ENCODE results near the gene LRP1B. TPM values are rescaled to one million over a fixed set of nuclear protein-coding genes. Genes with fewer than 3 reads are reported as not detected.
A peak's percentile ranks its signal among the peaks of the same experiment; 100 is the strongest.

Gene LRP1B
- total RNA-seq, 1 experiment from 2014 or later, result not detected

DNA sequence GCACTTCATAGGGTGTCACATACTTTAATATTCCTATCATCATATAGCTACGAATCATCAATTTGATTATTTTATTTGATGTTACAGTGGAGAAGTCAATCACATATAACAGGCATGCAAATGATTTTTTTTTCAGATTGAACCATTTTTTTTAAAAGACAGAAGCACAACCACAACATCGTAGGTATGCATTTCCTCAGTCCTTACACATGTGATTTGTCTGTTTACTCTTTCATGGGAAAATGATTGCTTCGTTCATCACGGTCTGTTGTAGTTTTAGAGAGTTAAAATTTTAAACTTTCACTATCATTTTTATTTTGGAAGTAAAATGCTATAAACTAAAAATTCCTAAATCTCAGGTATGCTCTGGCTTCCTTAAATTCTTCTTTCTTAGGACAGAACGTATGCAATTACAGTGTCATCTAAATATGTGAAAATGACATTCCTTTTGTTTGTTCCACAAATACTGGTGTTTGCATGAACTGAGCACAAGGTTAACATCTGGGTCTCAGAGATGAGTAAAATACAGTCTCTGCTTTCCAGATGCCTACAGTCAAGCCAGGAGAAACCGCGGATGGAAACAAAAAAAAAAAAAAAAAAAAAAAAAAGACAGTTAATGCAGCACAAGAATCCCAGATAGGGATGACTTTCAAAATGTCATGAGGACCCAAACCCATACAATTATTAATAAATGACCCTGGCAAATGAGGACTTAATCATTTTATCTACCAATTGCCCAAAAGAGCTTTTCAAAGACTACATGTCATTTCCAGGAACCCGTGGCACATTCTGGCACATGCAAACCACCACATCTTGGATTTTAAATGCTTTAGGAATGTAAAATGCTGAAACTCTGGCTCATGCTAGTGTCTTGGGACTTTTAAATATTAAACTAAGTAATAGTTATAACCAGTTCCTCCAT lies 201.2 kb downstream of the LRP1B start:
- no peak for DNase-seq (ENCODE audit: low spot score)
- in situ Hi-C loops (cut with HindIII; ENCODE audit: low sequenced_read_pairs), result no loop called here

DNA sequence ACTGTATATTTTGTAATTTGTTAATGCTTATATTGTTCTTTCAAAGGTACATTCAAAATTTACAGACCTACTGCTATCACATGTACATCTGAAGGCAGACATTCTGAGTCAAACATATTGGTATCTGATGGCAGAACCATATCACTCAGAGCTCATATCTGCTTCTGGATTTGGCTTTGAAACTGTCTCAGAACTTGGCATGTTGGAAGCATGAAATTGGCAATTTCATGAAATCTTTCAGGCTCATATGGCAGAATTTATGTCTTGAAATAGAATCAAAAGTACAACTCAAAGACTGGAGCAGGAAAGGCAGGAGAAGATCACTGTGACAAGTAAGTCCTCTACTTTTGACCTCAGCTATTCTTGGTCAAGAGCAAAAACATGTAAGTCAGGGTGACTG lies 202.3 kb downstream of the LRP1B start:
- no peak for DNase-seq (ENCODE audit: low spot score)
- in situ Hi-C loops (cut with HindIII; ENCODE audit: low sequenced_read_pairs), result no loop called here

DNA sequence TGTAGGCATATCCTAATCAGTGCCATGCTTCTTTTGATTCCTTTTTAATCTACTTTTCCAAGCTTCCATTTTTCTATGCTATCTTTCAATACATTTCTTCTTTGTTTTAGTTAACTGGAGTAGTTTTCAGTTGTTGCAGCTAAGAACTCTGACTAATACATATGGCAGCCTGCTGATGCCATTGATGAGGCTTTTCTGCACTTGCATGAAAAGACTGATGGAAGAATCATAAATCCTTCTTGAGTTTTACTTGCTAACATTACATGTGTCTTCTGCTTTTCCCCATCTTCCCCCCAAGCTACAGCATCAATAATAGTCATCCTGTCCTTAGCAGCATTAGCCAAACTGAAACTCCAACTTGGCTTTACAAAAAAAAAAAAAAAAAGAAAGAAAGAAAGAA lies 203.3 kb downstream of the LRP1B start:
- DNase-seq (ENCODE audit: low spot score), result no peak
- in situ Hi-C loops (cut with HindIII; ENCODE audit: low sequenced_read_pairs), result no loop called here

DNA sequence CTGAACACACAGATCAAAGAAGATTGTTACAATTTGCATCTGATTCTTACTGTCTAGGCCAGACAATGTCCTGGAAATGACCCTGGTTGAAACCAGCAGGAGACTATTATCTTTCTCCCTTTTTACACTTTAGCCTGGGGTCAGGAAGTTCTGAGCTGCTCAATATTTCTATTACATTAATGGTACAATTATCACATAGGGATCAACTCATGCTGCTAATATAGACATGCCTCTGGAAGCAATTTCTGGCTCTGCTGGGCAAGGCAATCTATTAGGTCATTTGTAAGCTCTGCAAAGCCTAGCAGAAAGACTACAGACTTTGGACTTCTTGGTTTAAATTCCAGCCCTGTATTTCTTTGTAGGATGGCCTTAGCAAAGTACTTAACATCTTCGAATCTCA lies 205.3 kb downstream of the LRP1B start:
- in situ Hi-C loops (cut with HindIII; ENCODE audit: low sequenced_read_pairs), result no loop called here
- no peak for DNase-seq (ENCODE audit: low spot score)

DNA sequence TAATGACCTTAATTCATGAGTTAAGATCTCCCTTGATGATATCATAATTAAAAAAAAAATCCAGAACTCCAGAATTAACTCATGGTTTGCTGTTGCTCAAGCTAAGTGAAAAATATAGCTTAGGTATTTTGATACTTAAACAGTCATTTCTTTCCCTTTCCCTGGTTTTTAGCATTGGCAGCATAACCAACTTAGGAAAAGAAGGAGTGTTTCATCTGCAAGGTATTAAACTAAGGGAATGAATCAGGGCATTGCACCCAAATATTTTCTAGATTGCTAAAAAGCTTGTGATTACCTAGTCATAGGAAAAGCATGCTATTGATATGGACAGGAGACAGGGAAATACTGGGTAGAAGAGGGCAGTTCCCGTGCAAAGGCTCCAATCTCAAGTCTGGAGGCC lies 207.2 kb downstream of the LRP1B start:
- DNase-seq (ENCODE audit: low spot score), result no peak
- in situ Hi-C loops (cut with HindIII; ENCODE audit: low sequenced_read_pairs), result no loop called here

DNA sequence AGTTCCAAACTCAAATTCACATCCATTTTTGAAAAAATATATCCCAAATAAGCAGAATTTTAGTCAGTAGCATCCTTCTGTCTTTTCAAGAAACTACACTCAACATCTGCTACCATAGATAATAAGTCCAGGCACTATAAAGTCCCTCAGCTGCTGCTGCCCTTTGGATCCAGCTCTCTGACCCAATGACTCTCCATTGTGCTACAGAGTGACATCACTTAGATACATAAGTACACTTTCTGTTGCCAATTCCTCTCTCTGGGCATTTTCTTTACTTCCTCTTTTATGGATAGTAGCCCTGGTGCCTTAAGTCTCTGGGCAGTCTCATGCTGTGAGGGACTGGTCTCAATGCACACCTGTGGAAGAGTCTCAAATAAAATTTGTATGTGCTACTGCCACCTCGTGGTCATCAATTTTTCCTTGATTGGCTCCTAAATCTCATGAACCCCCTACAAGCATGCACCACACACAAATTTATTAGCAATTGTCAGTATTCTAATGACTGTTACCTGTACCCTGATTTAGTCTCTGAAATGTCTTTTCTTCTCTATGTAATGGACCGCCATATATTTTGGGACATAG lies 219.2 kb downstream of the LRP1B start:
- in situ Hi-C loops (cut with HindIII; ENCODE audit: low sequenced_read_pairs), result no loop called here
- no peak for DNase-seq (ENCODE audit: low spot score)

DNA sequence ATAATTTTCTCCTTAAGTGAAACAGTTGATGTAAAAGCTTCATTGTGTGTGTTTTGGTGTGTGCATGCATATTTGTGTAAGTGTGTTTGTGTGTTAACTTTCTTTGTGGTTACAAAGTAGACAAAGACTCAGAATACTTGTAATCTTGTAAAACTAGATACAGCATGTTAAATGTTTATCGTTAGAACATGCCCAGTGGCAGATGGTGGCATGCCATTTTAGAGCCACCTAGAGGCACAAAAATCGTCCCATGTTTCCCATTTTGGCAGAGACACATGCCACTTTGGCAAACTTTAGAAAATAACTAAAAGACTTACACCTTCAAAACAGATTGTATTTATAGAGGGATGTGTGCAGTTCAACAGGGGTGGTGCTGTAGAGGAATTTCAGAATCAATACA lies 224.1 kb downstream of the LRP1B start:
- peak; percentile 58 for DNase-seq (ENCODE audit: low spot score)
- in situ Hi-C loops (cut with HindIII; ENCODE audit: low sequenced_read_pairs), result no loop called here

DNA sequence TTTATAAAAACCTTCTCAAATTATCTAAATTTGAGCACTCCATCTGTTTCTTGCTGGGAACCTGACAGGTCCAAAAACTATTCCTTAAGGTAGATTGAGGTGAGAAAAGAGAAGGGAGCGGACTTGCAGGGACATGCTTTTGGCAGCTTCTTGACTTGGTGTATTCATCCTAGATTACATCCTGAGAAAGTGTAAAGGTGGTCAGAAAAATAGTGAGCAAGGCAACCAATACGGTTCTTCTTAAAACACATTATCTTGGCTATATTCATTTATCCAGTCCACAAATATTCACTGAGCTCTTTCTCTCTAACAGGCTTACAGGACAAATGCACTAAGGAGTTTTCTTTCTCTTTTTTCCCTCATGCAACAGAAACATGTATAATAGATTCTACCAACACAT lies 230.0 kb downstream of the LRP1B start:
- peak; percentile 67 for DNase-seq (ENCODE audit: low spot score)
- in situ Hi-C loops (cut with HindIII; ENCODE audit: low sequenced_read_pairs), result no loop called here

DNA sequence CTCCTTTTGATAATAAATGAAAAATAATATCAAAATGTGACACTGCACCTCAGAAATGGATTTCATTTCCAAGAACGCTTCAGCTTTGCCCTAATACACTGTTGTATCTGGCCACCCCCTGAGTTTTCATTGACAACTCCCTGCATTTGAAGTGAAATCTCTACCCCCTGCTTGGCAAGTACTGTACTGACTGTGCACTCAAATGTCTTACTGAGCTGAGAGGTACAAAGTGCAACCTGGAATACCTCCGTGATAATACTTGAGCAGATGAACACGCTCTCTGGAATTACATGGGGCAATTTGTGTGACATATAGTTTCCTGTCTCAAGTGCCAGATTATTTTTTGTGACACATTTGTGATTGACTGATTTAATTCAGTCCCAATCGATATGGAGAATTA lies 231.1 kb downstream of the LRP1B start:
- DNase-seq (ENCODE audit: low spot score), result peak; percentile 67
- in situ Hi-C loops (cut with HindIII; ENCODE audit: low sequenced_read_pairs), result no loop called here

DNA sequence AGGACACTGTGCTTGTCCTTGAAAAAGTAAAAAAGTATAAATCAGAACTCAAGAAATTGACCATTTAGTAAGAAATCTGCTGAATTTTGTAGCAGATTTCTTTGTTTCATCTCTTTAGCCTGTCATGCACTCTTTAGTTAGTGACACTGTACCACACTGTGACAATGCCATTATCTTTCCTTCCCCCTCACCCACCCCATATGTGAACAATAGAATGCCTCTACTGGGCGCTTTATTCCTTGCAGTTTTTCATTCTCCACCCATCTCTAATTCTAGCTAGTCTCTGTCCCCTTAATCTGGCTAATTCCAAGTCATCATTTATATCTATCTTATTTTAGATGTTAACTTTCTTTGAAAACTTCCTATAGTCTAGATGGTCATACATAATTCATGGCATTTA lies 241.0 kb downstream of the LRP1B start:
- in situ Hi-C loops (cut with HindIII; ENCODE audit: low sequenced_read_pairs), result no loop called here
- no peak for DNase-seq (ENCODE audit: low spot score)

DNA sequence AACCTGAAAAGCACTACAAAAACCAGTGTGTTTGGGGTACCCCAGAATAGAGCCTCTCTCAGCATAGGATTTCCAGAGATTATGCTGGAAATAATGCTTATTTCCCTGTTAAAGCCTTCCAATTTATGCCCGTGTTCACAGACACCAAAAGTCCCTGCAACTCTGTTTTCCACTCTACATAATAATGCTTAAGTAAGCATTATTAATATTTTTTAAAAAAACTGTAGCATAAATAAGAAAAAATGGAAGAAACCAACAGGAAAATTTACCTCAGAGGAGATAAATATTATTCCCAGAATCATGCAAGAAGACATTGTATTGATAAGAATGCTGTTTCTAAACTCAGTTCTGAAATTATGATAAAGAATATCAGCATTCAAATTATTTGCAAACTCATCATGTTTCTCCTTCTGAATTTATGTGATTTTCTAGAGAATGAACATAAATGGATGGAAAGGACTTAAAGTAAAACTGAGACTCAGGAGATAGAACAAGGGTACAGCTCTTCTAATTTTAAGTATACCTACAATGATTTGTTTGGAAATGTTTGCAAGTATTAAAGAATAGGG lies 241.7 kb downstream of the LRP1B start:
- in situ Hi-C loops (cut with HindIII; ENCODE audit: low sequenced_read_pairs), result no loop called here
- DNase-seq (ENCODE audit: low spot score), result no peak

DNA sequence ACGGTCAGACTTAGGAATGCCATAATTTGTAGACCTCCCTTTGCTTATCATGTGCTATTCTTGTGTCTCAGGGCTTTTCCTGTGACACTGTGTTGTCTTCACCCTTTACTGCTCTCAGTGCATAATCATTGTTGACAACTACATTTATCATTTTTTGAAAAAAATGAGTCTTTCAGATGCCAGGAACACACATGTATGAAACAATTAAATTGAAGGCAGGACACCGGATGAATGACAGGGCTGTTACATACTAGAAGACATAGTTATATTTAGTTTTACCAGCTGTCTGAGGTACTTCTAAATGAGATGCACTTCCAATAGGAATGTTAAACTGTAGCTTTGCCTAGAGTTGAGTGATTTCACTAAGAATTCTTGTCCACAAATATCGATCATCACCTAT lies 243.5 kb downstream of the LRP1B start:
- in situ Hi-C loops (cut with HindIII; ENCODE audit: low sequenced_read_pairs), result no loop called here
- no peak for DNase-seq (ENCODE audit: low spot score)

DNA sequence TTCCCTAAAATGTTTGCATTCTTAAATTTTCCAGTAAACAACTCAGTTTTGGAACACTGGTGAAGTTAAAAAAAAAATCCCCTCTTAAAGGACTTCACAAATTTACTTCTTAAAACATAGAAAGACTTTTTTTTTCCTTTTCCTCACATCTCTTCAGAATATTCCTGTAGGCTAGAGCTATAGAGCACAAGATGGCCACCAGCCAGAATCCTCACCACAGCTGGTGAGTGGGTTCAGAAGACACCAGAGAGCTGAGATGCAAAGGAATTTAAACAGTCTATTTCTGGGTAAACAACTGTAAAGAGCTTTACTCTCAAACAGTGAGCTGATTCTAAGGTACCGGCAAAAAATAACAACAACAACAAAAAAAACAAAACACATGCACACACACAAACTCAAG lies 252.8 kb downstream of the LRP1B start:
- in situ Hi-C loops (cut with HindIII; ENCODE audit: low sequenced_read_pairs), result no loop called here
- no peak for DNase-seq (ENCODE audit: low spot score)

DNA sequence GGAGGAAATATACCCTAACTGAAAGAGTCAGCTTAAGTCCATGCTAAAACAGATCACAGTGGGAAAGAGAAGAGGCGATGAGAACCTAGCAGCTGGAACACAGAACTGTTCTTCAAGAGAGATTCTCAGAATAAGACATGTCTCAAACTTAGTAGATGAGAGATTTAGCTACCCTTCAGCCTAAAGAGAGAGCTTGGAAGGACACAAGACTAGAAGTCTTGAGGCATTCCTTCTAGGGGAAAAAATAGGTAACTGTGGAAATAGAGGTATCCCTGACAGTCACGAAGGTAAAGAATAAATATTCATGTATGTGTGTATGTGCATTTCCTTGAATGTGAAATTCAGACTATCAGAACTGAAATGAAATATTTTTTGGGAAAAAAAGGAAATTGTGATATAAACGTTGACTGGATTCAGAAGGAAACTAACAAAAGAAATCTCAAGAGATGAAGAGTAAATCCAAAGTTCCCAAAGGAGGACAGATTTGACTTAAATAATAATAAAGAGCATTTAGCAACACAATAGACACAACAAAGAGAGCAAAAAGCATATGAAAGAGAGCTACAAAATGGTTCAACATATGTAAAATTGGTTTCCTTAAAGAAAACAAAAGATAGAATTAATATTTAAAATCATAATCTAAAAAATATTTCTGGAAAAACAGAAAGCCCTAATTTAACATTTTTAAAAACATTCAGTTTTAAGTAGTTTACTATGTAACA lies 258.7 kb downstream of the LRP1B start:
- DNase-seq (ENCODE audit: low spot score), result no peak

DNA sequence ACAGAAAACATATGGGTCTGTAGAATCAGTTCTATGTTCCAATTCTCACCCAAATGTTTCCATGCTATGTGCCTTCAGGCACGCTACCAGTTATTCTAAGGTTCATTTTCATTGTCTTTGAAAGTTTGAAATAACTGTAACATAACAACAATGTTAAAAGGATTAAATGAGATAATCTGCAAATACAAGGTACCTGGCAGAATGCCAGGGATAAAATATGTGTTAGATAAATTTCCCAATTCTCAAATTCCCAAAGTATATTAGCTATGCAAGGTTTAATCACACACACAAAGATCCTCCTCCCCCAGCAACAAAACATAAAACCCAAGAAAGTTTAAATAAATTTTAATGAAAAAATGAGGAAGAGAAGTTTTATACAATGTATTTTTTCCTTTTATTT lies 261.2 kb downstream of the LRP1B start:
- no peak for DNase-seq (ENCODE audit: low spot score)
- in situ Hi-C loops (cut with HindIII; ENCODE audit: low sequenced_read_pairs), result no loop called here

More for the DNA sequence above, 258.7 kb downstream of the LRP1B start:
- in situ Hi-C loops (cut with HindIII; ENCODE audit: low sequenced_read_pairs), result no loop called here

DNA sequence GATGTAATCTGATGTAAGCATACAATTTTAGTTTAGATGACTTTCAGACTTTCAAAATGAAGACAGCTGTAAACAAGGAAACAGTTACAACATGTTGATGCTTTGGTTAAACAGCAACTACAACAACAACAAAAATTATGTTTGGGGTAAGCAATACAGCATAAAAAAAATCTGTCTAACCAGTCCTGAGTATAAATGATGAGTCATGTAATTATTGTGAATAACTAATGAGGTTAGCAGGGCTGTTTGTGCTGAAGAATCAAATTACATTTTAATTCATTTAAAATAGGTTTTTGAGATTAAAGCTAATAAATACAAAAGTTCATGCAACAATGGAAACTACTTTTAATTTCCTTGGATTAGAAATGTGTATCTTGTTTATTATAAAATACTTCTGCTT lies 266.9 kb downstream of the LRP1B start:
- no peak for DNase-seq (ENCODE audit: low spot score)
- in situ Hi-C loops (cut with HindIII; ENCODE audit: low sequenced_read_pairs), result no loop called here

DNA sequence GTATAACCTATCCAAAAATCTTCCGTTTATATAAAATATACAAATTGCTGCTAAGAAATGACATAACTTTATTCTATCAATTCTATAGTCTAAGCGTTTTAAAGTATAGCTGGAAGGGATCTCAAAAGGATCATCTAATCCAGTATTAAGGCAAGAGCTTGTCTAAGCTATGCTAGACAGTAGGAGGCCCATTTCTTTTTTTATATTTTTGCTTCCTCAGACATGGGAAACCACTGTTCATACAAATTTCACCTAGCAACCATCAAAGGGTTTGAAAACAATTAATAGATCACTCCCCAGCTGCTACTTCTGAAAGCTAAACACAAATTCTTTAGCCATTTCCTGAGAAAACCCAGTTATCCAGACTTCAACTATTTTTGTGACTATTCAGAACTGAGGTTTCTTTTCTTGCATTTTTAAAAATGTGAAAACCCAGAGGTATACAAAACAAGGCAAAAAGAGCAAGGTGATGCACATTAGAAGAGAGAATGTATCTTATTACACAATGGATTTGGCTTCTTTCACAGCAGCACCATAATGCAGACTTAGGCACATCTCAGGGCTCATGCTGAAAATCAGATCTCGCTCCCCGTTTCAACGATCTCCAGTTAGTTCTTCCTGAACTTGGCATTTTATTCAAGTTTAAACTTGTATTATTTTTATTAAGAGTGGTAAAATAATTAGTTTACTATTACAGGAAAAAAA lies 274.4 kb downstream of the LRP1B start:
- in situ Hi-C loops (cut with HindIII; ENCODE audit: low sequenced_read_pairs), result no loop called here
- no peak for DNase-seq (ENCODE audit: low spot score)

DNA sequence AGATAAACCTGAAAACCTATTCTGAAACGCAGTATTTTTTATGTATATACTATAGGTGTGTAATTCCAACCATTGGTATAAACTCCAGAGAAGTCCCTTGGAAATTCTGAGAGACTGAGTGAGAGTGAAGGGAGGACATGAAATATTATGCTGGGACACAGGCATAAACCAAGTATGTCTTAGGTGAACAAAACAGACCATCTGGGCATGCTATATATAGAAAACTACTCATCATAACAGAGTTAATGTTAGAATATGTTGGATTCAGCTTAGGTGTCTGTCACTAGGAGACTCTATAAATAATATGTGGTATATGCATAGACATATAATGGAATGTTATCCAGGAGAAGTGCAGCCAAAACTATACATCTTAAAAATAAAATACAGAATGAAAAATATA lies 282.6 kb downstream of the LRP1B start:
- in situ Hi-C loops (cut with HindIII; ENCODE audit: low sequenced_read_pairs), result no loop called here
- peak; percentile 49 for DNase-seq (ENCODE audit: low spot score)

DNA sequence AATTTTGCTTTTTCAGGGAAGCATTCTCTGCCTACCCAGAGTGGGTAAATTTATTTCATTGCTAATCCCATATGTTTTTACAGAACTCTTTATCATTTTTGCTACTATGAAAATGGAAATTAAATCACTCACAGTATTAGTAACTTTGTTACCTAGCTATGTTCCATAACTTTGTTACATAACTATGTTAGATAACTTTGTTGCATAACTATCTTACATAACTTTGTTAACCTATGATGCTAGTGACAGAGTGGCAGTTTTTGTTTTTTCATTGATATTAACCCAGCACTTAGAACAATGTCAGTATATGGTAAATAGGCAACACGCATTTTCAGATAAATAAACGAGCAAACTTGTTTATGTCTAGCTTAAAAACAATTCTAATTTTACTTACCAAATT lies 286.6 kb downstream of the LRP1B start:
- in situ Hi-C loops (cut with HindIII; ENCODE audit: low sequenced_read_pairs), result no loop called here
- no peak for DNase-seq (ENCODE audit: low spot score)

Measured in G401 (cell line).